GM19467 (cell line): ENCODE measurements around the gene RBMS1.

Experiments used
- ATAC-seq: cut with Tn5 transposase; IDR thresholded peaks from one replicate; pipeline ENCODE4 v1.9.1; 2021; ENCODE audit warnings: mild to moderate bottlenecking, moderate library complexity; ENCODE audit not compliant: unreplicated experiment

Gene RBMS1

GRCh38 chr2:160411955-160412354 lies 81.7 kb downstream of the RBMS1 start:
- ATAC-seq: no peak

DNA sequence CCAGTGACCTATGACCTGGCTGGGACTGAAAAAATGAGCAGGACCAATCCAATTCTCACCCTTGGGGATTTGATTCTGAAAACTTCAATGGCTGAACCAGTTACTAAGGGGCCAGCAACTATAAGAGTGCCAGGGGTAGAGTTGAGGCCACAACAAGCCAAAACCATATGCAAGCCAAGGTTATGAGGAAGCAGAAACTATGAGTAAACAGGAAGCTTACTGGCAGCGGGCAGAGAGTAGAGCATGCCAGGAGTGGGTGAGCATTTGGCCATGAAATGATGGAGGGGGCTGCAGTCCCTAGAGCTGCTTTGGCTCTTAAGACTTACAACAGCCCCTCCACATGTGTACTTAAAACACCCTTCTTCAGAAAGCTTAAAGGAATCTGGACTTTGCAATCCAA lies 82.4 kb downstream of the RBMS1 start:
- peak; percentile 26 for ATAC-seq

GRCh38 chr2:160409480-160409879 lies 84.1 kb downstream of the RBMS1 start:
- ATAC-seq: no peak

DNA sequence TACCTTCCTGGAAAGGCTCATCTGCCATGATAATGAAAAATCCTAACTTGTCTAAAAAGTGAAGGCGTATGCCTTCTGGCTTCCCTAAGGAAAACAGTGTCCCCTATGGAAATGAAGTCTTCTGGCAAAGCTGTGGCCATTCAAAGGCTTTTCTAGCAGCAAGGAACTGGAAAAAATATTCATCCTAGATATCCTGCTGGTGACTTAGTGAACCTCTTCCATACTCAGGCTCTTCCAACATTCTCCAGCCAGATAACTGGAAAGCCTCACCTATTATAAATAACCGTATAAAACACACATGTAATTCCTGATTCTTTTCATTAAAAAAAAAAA lies 84.7 kb downstream of the RBMS1 start:
- ATAC-seq: no peak

DNA sequence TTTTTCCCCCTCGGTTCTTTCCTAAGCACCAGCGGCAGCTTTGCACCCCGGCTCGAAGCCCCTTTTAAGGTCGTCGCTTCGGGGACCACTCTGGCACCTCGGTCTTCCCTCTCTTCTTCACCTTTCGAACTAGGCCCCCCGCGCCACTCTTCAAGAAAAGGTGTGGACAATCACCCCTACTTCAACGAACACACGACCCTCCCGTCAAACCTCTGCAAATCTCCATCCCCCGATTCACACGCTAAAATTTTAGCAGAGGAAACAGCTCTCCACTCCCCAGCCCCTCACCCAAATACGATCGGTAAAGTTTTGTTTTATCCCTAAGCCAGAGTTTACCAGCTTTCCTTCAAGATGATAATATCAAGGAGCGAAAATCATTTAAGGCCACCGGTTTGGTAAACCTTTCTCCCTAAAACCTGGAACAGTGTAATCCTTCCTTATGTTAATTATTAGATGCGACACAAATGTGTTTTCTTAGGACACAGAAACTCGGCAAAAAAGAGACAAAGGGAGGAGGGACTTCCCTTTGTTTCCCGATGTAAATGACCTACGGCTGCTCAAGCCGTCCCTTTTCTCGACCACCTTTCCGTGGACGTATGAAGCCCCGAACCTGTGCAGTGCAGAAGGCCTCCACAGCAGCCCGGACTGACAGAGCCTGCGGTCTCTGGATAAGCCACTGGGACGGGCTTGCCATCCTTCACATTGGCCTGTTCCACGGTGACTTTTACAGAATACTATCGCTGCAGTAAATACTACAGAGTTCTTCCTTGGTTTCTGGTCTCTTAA lies 85.2 kb downstream of the RBMS1 start:
- ATAC-seq: no peak

GRCh38 chr2:160407393-160408172 lies 86.0 kb downstream of the RBMS1 start:
- ATAC-seq: peak; percentile 53

DNA sequence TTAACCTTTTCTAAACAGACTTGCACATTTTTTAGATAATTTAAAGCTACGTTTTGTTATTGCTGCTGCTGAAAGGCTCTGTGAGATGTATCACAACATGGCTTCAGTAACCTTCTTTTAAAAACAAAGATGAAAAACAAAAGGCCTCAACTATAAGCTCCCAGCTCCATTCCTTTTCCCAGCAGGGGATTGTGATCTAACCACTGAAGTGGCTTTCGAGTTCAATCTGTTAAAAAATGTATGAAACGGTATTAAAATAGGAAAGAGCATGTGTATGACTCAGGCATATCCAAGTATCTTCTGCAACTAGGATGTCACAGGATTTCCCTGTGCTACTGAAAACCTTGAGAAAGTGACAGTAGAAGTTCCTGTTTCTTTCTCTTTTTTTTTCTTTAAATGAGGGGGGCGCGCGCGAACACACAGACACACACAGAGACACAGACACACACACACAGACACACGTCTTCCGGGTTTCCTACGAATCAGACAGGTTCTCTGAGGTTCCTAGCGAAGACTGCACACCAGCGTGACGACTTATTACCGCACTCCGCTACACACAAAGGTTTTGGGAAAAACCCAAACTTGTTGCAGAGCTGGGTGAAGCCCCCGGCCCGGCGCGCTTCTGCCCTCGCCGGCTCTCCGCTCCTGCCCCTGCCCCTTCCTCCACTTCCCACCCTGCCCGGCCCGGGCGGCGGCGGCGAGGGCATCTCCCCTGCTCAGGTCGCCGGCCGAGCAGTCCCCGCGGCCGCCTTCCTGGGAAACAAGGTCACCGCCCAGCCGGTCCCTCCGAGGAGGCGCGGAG lies 86.8 kb downstream of the RBMS1 start:
- peak; percentile 49 for ATAC-seq

DNA sequence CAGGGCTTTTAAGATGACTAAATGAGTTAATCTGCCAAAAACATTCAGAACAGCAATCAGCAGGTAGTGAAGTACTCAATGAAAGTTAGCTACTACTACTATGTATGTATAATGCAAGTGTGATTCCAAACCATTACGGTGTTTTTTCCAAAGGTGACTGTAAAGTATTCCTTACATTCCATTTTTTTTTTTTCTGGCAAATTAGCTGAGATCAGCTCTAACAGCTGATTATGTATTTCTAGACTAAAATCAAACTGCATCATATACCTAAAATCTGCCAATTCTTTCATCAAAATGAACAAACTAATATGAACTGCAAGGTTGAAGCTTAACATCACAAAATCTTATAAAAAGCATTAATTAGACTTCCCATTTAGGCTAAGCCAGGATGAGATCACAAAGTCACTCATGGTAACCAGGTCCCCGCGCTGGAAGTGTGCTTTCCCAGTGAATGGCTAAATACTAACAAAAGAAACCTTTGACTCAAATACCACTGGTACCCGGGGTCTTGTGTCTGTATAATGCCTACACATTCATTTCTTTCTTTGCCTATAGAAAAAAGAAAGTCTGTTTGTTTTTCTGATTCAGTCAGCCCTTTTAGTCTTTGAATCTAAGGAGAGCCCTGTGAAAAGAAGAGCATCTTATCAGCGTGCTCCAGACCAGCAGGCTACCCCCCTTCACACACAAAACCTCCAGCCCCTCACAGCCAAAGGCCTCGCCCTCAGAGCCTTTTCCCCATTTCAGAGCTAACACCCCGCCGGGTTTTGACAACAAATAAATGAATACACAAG lies 88.3 kb downstream of the RBMS1 start:
- no peak for ATAC-seq

DNA sequence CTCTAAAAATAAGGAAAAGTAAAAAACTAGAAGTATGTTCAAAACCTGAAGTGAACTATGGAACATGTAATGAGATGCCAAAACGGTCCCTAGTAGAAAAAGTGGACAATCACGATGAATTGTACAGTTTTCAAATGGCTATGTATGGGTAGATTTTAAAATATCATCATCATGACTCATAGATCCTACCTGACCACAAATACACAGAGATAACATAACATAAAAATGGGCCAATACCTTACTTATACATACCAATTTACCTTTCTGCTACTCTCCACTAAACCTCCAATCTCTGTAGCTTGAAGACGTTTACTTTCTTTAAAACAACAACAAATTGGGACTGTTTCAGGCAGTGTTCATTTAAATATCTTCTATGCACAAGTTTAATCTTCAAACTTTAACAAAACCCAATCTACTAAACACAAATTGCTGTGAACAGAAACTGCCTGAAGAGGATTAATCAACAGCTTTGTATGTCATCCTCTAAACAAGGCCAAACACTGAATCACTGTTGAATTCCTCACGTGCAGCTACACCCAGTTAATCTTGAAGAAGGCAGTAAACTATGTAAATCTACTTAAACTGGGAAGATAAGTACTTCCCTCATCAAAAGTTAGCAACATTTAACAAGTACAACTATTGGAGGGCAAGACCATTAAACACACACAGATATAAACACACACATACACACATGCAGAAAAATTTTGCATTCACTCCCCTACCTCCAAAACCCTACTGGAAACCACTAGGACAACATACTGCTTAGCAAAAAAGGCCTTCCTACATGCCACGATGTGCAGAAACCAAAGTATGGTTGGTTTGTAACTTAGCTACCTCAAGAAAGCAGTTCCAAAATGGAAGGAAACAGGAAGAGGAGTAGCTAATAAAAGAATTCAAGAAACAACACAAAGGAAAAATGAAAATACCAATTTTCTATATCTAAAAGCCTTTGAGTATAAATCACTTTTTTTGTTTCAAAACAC lies 90.3 kb downstream of the RBMS1 start:
- ATAC-seq: no peak

DNA sequence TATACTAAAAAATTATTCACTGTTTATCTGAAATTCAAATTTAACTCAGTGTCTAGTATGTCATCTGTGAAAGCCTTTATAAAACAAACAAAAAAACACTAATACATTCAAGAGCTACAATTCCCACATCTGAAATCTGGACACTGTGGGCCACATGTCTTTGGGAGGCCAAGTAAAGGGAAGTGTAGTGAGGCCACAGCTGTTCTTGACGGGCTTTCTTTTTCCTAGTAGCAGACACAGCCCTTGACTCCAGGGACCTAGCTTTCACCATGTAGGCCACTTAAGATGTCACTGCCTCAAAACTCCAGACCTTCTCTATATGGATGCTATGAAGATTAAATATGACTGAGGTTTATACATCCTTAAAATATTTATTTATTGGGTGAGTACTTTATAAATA lies 91.1 kb downstream of the RBMS1 start:
- ATAC-seq: no peak

GRCh38 chr2:160401895-160402294 lies 91.7 kb downstream of the RBMS1 start:
- ATAC-seq: no peak

DNA sequence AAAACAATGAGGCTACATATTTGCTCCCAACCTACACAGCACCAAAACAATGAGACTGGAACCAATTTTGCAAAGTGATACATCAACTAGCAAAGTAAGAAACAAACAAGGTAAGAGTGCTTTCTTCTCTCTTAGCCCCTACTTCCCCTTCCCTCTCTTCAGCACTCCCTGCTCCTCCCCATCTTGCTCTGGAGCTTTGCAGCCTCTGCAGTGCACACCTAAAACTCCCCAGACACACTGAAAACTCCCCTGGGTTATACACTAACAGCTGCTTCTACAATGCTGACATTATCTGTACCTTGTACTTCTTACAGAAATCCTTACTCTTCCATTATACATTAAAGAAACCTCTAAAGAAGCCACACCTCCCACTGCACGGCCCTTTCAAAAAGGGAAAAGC lies 93.7 kb downstream of the RBMS1 start:
- ATAC-seq: no peak

- ATAC-seq: no peak
Observed at GRCh38 chr2:160397530-160397865, 96.1 kb downstream of the RBMS1 start.

DNA sequence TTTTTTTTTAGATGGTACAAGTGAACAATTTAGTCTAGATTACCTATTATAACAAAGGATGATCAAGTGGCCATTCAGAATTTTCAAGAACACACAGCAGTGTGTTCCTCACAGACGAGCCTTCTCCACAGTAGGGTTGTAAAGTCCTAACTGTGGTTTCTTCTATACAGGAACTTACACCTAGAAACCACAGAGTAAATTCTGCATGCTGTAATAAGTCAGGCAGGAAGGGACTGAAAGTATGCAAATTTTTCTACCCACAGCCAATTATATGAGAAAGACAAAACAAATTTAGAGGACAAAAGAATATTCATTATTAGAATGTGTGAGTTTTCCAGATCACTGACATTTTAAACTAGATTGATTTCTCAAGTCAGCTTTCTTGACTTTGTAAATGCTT lies 99.5 kb downstream of the RBMS1 start:
- peak; percentile 99 for ATAC-seq

DNA sequence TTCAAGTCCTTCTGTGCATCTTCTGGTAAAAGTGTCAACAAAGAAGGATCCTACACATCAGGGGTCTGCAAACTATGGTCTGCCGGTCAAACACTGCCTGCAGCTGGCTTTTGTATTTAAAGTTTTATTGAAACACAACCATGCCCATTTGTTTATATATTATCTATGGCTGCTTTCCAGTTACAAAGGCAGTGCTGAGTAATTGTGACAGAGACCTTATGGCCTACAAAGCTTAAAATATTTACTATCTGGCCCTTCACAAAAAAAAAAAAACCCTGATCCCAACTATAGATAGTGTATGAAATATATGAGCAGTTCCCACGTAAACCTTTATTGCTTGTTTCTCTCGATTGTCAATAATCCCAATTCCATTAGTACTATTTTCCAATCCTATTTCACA lies 101.4 kb downstream of the RBMS1 start:
- no peak for ATAC-seq

DNA sequence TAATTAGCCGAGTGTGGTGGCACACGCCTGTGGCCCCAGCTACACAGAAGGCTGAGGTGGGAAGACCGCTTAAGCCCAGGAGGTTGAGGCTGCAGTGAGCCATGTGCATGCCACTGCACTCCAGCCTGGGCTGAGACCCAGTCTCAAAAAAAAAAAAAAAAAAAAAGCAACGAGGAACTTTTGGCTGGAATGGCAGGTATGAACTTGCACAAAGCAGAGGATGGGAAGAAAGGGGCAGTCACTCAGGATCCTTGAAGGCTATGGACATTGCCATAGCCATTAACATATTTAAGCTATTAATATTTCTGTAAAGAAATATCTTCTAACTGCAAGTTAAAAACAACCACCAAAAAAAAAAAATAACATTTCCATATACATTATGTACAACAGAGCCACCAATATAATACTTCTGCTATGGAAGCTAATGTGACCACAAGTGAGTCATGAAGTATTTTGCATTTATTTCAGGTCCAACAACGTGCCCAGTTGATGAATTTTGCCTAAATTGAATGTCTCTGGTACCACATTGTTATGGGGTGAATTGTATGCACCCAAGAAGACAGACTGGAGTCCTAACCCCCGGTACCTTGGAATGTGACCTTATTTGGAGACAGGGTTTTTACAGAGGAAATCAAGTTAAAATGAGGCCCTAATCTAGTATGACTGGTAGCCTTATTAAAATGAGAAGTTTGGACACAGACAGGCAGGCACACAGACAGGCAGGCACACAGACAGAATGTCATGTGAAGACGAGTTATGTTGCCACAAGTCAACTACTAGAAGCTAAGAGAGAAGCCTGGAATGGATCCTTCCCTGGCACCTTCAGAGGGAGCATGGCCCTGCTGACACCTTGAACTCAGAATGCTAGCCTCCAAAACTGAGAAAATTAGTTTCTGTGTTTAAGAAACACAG lies 102.8 kb downstream of the RBMS1 start:
- ATAC-seq: no peak

GRCh38 chr2:160389875-160390274 lies 103.7 kb downstream of the RBMS1 start:
- ATAC-seq: no peak

DNA sequence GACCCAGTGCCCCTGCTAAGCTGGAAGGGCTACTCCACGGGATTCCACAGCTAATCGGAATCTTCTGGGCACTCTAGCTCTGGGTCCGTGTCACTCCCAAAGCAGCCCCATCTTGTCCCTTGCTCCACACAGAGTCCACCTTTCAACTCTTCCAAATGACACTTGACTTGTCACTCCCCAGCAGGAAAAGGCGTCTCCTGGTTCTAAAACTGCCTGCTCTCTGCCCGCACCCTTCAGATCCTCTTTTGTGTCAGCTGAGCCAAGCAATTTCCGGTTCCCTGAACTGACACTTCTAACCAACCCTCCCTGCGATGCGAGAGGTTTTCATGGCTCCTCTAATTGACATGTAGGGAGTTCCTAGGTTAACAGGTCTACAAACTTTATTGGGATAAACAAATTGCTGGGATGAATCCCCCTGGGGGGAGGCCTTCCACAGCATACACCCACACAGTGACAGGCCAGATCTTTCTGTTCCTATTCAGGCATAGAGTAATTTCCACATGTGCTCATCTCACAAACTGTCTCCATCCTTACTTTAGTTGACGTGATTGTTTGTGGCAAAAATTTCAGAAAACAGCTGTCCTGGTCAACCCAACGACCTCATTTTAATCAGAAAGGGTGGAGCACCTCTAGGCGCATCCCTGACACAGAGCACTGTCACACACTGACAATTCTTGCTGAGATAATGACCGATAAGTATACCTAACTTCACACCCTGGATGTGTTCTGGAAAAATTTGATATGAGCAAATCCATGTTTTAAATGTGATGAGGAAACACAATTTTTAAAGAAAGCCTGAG lies 104.9 kb downstream of the RBMS1 start:
- ATAC-seq: no peak
